NT2/D1 (cell line): Measurements from ENCODE around the gene MRPL58.

Experiments used
- YY1 ChIP-seq: IDR thresholded peaks from 2 replicates; pipeline ENCODE4 v1.6.1; 2011; ENCODE audit not compliant: insufficient read length, insufficient read depth
- ZNF274 ChIP-seq: IDR thresholded peaks from 2 replicates; pipeline ENCODE4 v1.6.1; 2011; ENCODE audit warnings: mild to moderate bottlenecking, low read depth, low read length

- TF ChIP-seq ZNF274 = no peak
- no peak for TF ChIP-seq YY1
Measured at GRCh38 chr17:75044716-75045115, 32.2 kb downstream of the MRPL58 start.
